Neural crest cell (in vitro differentiated cells): ENCODE measurements around the gene REXO5. TPM values are rescaled to one million over a fixed set of nuclear protein-coding genes. Genes with fewer than 3 reads are reported as not detected.
A peak's percentile ranks its signal among the peaks of the same experiment; 100 is the strongest.

Source experiments
- DNase-seq: peaks from one replicate; pipeline ENCODE4 v3.0.0; 2021; ENCODE audit warnings: low read depth, mixed read lengths, low spot score
- H3K27ac Mint-ChIP-seq: one replicate; pipeline ENCODE4 v1.8.0; 2021; ENCODE audit warnings: mild to moderate bottlenecking, mixed read lengths; ENCODE audit not compliant: unreplicated experiment
- H3K27me3 Mint-ChIP-seq: 2 replicates; pipeline ENCODE4 v1.8.0; 2021; ENCODE audit warnings: low read depth, mild to moderate bottlenecking, mixed read lengths
- H3K36me3 Mint-ChIP-seq: 2 replicates; pipeline ENCODE4 v1.8.0; 2021; ENCODE audit warnings: low read depth, mild to moderate bottlenecking, mixed read lengths
- H3K4me1 Mint-ChIP-seq: 2 replicates; pipeline ENCODE4 v1.8.0; 2021; ENCODE audit warnings: mixed read lengths
- H3K4me3 Mint-ChIP-seq: one replicate; pipeline ENCODE4 v1.8.0; 2021; ENCODE audit warnings: mild to moderate bottlenecking, mixed read lengths
- H3K9me3 Mint-ChIP-seq: 2 replicates; pipeline ENCODE4 v1.8.0; 2021; ENCODE audit warnings: mixed read lengths
- CTCF ChIP-seq: fragments of 200-600 bp; sonication (generic); conservative IDR thresholded peaks from 2 replicates; pipeline ENCODE4 v1.5.0; 2021; ENCODE audit warnings: antibody characterized with exemption, mild to moderate bottlenecking
- total RNA-seq: library from RNA; stranded (reverse); gene quantifications from 2 replicates; pipeline ENCODE4 v1.2.1, GENCODE V29; 2021

Gene REXO5
- total RNA-seq, 1 donor from 2014 or later, result 10.1 TPM

GRCh38 chr16:20881503-20881878 is 75.2 kb downstream of the REXO5 start:
- no peaks in the 10 kb centered on the region for H3K9me3 Mint-ChIP-seq
- H3K27ac Mint-ChIP-seq, result no peak overlapping the region
- TF ChIP-seq CTCF, result no peak
- no peaks in the 10 kb centered on the region for H3K27me3 Mint-ChIP-seq
- peaks cover 9% of the 10 kb centered on the region for H3K36me3 Mint-ChIP-seq
- no peak overlapping the region for H3K4me3 Mint-ChIP-seq
- H3K4me1 Mint-ChIP-seq, result peaks cover 22% of the 10 kb centered on the region
- DNase-seq, result no peak

DNA sequence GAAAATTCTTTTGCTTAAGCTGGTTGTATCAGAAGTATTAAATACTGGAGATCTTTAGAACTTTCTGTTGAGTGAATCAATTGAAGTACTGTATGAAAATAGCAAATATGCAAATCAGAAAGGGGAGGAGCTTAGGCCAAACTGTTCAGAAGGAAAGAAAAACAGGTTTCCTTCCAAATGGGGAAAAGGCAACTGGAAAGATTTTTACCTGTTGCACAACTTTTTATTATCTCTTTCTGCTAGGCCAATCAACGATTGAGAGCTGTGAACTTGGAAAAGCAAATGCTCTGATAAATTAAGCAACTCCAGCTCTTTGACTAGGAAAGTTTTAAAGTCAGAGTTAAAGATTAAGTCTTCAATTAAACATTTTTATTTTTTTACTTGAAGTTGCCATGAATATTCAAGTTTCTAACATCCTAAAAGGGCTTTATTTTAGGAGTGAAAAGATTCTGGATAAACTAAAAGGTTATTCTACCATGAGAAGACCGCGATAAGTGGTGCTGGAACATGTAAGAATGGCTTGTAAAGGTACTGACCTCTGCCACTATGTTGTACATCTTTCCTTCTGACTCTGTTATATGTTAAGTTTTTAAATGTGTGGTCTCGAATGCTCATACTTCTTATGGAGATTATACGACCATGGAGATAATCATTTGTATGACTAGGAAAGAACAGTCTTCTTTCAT is 77.4 kb downstream of the REXO5 start:
- Mint-ChIP-seq H3K9me3 (no peaks in the 10 kb centered on the region), H3K4me3 (no peak overlapping the region), H3K36me3 (peaks cover 12% of the 10 kb centered on the region), H3K27me3 (no peaks in the 10 kb centered on the region), H3K4me1 (peaks cover 19% of the 10 kb centered on the region), H3K27ac (no peak overlapping the region)
- no peak for DNase-seq
- no peak for TF ChIP-seq CTCF

GRCh38 chr16:20884240-20884556 is 77.9 kb downstream of the REXO5 start:
- H3K27ac Mint-ChIP-seq, result no peak overlapping the region
- peaks cover 14% of the 10 kb centered on the region for H3K4me1 Mint-ChIP-seq
- no peak for TF ChIP-seq CTCF
- H3K4me3 Mint-ChIP-seq, result no peak overlapping the region
- H3K36me3 Mint-ChIP-seq, result peaks cover 12% of the 10 kb centered on the region
- H3K27me3 Mint-ChIP-seq, result no peaks in the 10 kb centered on the region
- no peaks in the 10 kb centered on the region for H3K9me3 Mint-ChIP-seq
- DNase-seq, result no peak

GRCh38 chr16:20886320-20886719 is 80.0 kb downstream of the REXO5 start:
- H3K27ac Mint-ChIP-seq, result peak overlapping the region; percentile 84
- no peaks in the 10 kb centered on the region for H3K27me3 Mint-ChIP-seq
- H3K9me3 Mint-ChIP-seq, result no peaks in the 10 kb centered on the region
- peaks cover 12% of the 10 kb centered on the region for H3K36me3 Mint-ChIP-seq
- no peak for TF ChIP-seq CTCF
- H3K4me3 Mint-ChIP-seq, result no peak overlapping the region
- H3K4me1 Mint-ChIP-seq, result peaks cover 7% of the 10 kb centered on the region
- DNase-seq, result no peak

GRCh38 chr16:20887207-20887606 is 80.9 kb downstream of the REXO5 start:
- Mint-ChIP-seq H3K27ac (no peak overlapping the region), H3K4me1 (peaks cover 7% of the 10 kb centered on the region), H3K4me3 (no peak overlapping the region), H3K27me3 (no peaks in the 10 kb centered on the region), H3K9me3 (no peaks in the 10 kb centered on the region), H3K36me3 (peaks cover 12% of the 10 kb centered on the region)
- no peak for DNase-seq
- TF ChIP-seq CTCF, result no peak
